Gastrocnemius medialis (tissue), 4 donors: ENCODE results near the gene CAMK4.

Experiments used
- CTCF ChIP-seq, 5 experiments: fragments of 450-650 bp in 3 of 5; fragments of 200-600 bp in 2 of 5; sonication (generic) in 2 of 5; IDR thresholded peaks in 4 of 5; conservative IDR thresholded peaks in 1 of 5; 1 replicate in 4 of 5; 2 replicates in 1 of 5; pipeline ENCODE4 v1.5.1; 2016 to 2019; ENCODE audit warnings: antibody characterized with exemption in 5 of 5, mild to moderate bottlenecking in 3 of 5, moderate library complexity in 3 of 5
- POLR2A ChIP-seq, 2 donors: fragments of 450-650 bp; IDR thresholded peaks; one replicate each; pipeline ENCODE4 v1.6.1; 2017; ENCODE audit warnings: antibody characterized with exemption in 2 of 2, mild to moderate bottlenecking in 2 of 2, moderate library complexity in 2 of 2

GRCh38 chr5:111486926-111487325, 262.7 kb downstream of the CAMK4 start:
- TF ChIP-seq POLR2A (IDR thresholded peaks at IDR 0.05) (no peak), CTCF (IDR thresholded peaks at IDR 0.05 in 4 of 5, conservative IDR thresholded peaks at IDR 0.05 in 1 of 5) (no peak)
